ENCODE data around the gene PPP2R1B.

DNA sequence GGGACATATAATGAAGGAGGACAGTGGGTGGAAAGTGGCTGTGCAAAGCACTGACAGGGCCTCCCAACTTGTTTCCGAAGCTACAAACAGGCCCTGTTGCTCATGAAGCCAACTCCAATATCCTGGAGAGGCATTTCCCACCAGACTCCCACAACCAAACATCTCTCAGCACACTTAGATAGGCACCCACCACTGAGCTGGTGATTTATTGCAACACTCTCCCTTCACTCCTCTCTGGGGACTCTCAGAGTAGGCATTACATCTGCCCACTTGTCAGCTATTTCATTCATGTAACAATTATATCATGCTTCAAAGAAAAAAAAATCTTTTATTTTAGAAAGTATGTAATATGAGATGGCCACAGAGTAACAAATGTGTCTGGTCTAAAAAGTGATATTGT is 32.1 kb upstream of the PPP2R1B start:
- TF ChIP-seq, protein P1, sequence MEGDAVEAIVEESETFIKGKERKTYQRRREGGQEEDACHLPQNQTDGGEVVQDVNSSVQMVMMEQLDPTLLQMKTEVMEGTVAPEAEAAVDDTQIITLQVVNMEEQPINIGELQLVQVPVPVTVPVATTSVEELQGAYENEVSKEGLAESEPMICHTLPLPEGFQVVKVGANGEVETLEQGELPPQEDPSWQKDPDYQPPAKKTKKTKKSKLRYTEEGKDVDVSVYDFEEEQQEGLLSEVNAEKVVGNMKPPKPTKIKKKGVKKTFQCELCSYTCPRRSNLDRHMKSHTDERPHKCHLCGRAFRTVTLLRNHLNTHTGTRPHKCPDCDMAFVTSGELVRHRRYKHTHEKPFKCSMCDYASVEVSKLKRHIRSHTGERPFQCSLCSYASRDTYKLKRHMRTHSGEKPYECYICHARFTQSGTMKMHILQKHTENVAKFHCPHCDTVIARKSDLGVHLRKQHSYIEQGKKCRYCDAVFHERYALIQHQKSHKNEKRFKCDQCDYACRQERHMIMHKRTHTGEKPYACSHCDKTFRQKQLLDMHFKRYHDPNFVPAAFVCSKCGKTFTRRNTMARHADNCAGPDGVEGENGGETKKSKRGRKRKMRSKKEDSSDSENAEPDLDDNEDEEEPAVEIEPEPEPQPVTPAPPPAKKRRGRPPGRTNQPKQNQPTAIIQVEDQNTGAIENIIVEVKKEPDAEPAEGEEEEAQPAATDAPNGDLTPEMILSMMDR (IDR thresholded peaks at IDR 0.05; ENCODE audit: insufficient read depth, low read length, poor library complexity, severe bottlenecking), result no peak
- no peak for TF ChIP-seq EZH2phosphoT487 (conservative IDR thresholded peaks at IDR 0.05; ENCODE audit: low read length)

Measured in SU-DHL-6 (cell line).